K562 (cell line): ENCODE measurements around the gene BLOC1S4. TPM values are rescaled to one million over a fixed set of nuclear protein-coding genes. Genes with fewer than 3 reads are reported as not detected.
"Not testable (repeated sequence)": the region's sequence is repeated elsewhere in the genome, so short reads cannot be mapped to it uniquely, and the experiment has no call there.

ENCODE experiments used
- ARHGAP35 ChIP-seq: fragments of 450-650 bp; IDR thresholded peaks from 2 replicates; pipeline ENCODE4 v1.6.1; 2018; ENCODE audit not compliant: partially characterized antibody
- ARNT ChIP-seq, 2 experiments: fragments of 450-650 bp; IDR thresholded peaks; 2 replicates each; pipeline ENCODE4 v1.6.1; 2016; ENCODE audit warnings: mild to moderate bottlenecking in 1 of 2
- CBX1 ChIP-seq: sonication (generic); IDR thresholded peaks from 2 replicates; pipeline ENCODE4 v1.6.1; 2016; ENCODE audit warnings: antibody characterized with exemption, low read depth, mild to moderate bottlenecking
- CHAMP1 ChIP-seq: fragments of 450-650 bp; IDR thresholded peaks from 2 replicates; pipeline ENCODE4 v1.6.1; 2016; ENCODE audit warnings: mild to moderate bottlenecking
- CSDE1 ChIP-seq, 2 experiments: fragments of 450-650 bp; IDR thresholded peaks; 2 replicates each; pipeline ENCODE4 v1.6.1; 2016; ENCODE audit warnings: mild to moderate bottlenecking in 1 of 2
- ETV5 ChIP-seq: sonication (generic); formaldehyde crosslinking; IDR thresholded peaks from 2 replicates; pipeline ENCODE4 v1.4.0; 2020; ENCODE audit warnings: low read depth, mild to moderate bottlenecking, missing genetic modification reagents
- FOXP1 ChIP-seq: sonication (generic); formaldehyde crosslinking; IDR thresholded peaks from 2 replicates; pipeline ENCODE4 v1.8.0; 2022; ENCODE audit warnings: mild to moderate bottlenecking, missing genetic modification reagents
- GTF2E2 ChIP-seq: fragments of 200-800 bp; sonication (Bioruptor generic); IDR thresholded peaks from 2 replicates; pipeline ENCODE4 v1.6.1; 2016; ENCODE audit warnings: missing genetic modification characterization, missing compliant biosample characterization
- GTF2F1 ChIP-seq: IDR thresholded peaks from 2 replicates; pipeline ENCODE4 v1.6.1; 2011; ENCODE audit warnings: low read depth, low read length, improper control_type of control experiment
- HDAC8 ChIP-seq: fragments of 450-650 bp; IDR thresholded peaks from 2 replicates; pipeline ENCODE4 v1.6.1; 2016; ENCODE audit warnings: mild to moderate bottlenecking, missing genetic modification characterization, moderate library complexity, missing compliant biosample characterization
- HLTF ChIP-seq: fragments of 450-650 bp; IDR thresholded peaks from 2 replicates; pipeline ENCODE4 v1.6.1; 2016
- LEF1 ChIP-seq: fragments of 450-650 bp; IDR thresholded peaks from 2 replicates; pipeline ENCODE4 v1.6.1; 2016; ENCODE audit warnings: mild to moderate bottlenecking
- MYC ChIP-seq, 2 experiments: fragments of 250-450 bp in 1 of 2; sonication (Bioruptor Pico) in 1 of 2; IDR thresholded peaks; 2 replicates each; pipeline versions ENCODE4 v1.5.1 to v1.6.1; 2012 to 2021; ENCODE audit warnings: low read depth in 2 of 2, borderline replicate concordance in 1 of 2, improper control_type of control experiment in 1 of 2, low read length in 1 of 2, mild to moderate bottlenecking in 1 of 2, moderate library complexity in 1 of 2
- NFIC ChIP-seq: fragments of 450-650 bp; IDR thresholded peaks from 2 replicates; pipeline ENCODE4 v1.6.1; 2017; ENCODE audit warnings: mild to moderate bottlenecking, inconsistent platforms
- NR1H2 ChIP-seq: sonication (generic); formaldehyde crosslinking; IDR thresholded peaks from 2 replicates; pipeline ENCODE4 v1.4.0; 2020; ENCODE audit warnings: mild to moderate bottlenecking, missing genetic modification reagents
- PKNOX1 ChIP-seq: fragments of 450-650 bp; IDR thresholded peaks from 2 replicates; pipeline ENCODE4 v1.6.1; 2016
- PML ChIP-seq: IDR thresholded peaks from 2 replicates; pipeline ENCODE4 v1.6.1; 2012; ENCODE audit warnings: low read length, inconsistent platforms
- POLR2H ChIP-seq: IDR thresholded peaks from 2 replicates; pipeline ENCODE4 v1.6.1; 2016; ENCODE audit warnings: missing genetic modification characterization, low read depth, mild to moderate bottlenecking, control low read depth, missing compliant biosample characterization, moderate library complexity
- RAD51 ChIP-seq: fragments of 450-650 bp; IDR thresholded peaks from 2 replicates; pipeline ENCODE4 v1.7.1; 2016; ENCODE audit warnings: low read depth, mild to moderate bottlenecking, borderline replicate concordance
- RBM25 ChIP-seq: fragments of 200-400 bp; formaldehyde crosslinking; IDR thresholded peaks from 2 replicates; pipeline ENCODE4 v1.6.1; 2018; ENCODE audit warnings: low read length, low read depth, moderate library complexity; ENCODE audit not compliant: severe bottlenecking
- SMAD1 ChIP-seq: fragments of 150-350 bp; IDR thresholded peaks from 2 replicates; pipeline ENCODE4 v1.6.1; 2014; ENCODE audit warnings: low read length, low read depth; ENCODE audit not compliant: partially characterized antibody
- SNIP1 ChIP-seq: fragments of 450-650 bp; IDR thresholded peaks from 2 replicates; pipeline ENCODE4 v1.7.1; 2017; ENCODE audit warnings: low read depth, mild to moderate bottlenecking
- SP1 ChIP-seq: sonication (generic); formaldehyde crosslinking; IDR thresholded peaks from 2 replicates; pipeline ENCODE4 v1.8.1; 2022; ENCODE audit warnings: mild to moderate bottlenecking, missing genetic modification reagents
- SREBF1 ChIP-seq: fragments of 150-350 bp; IDR thresholded peaks from 2 replicates; pipeline ENCODE4 v1.6.1; 2014; ENCODE audit warnings: antibody characterized with exemption, low read depth, low read length, borderline replicate concordance
- TARDBP ChIP-seq: fragments of 450-650 bp; IDR thresholded peaks from 2 replicates; pipeline ENCODE4 v1.6.1; 2016
- TRIM24 ChIP-seq, 2 experiments: fragments of 450-650 bp; IDR thresholded peaks; 2 replicates each; pipeline ENCODE4 v1.6.1; 2016
- TRIM28 ChIP-seq: fragments of 450-650 bp; IDR thresholded peaks from 2 replicates; pipeline ENCODE4 v1.6.1; 2017
- ZBTB1 ChIP-seq: sonication (generic); formaldehyde crosslinking; IDR thresholded peaks from 2 replicates; pipeline ENCODE4 v1.8.1; 2023; ENCODE audit warnings: missing genetic modification reagents, low read depth, mild to moderate bottlenecking, borderline replicate concordance
- ZBTB17 ChIP-seq: fragments of 450-650 bp; formaldehyde crosslinking; IDR thresholded peaks from 2 replicates; pipeline ENCODE4 v1.4.0; 2020; ENCODE audit warnings: mild to moderate bottlenecking
- polyA plus RNA-seq, 8 experiments: library from polyadenylated mRNA; depleted of rRNA in 4 of 8; stranded (reverse) in 5 of 8; unstranded in 3 of 8; fragments of >200 nt; fragmentation: Nextera tagmentation in 2 of 8; fragmentation: Illumina TruSeq in 1 of 8; extraction: Ambion mirVana in 2 of 8; extraction: Trizol in 1 of 8; gene quantifications; 2 replicates each; pipeline versions ENCODE4 v1.2.1 to v1.2.3, GENCODE V29; 2011 to 2014; ENCODE audit warnings: inconsistent platforms in 1 of 8, missing spikeins in 1 of 8
- total RNA-seq, 7 experiments: library from RNA; depleted of rRNA in 6 of 7; stranded (reverse); fragments of >200 nt in 6 of 7; fragmentation: Illumina TruSeq in 2 of 7; extraction: Trizol in 2 of 7; gene quantifications; 2 replicates each; pipeline versions ENCODE4 v1.2.1 to v1.2.3, GENCODE V29; 2011 to 2021; ENCODE audit warnings: low replicate concordance in 1 of 7

Gene BLOC1S4
- total and polyA plus RNA-seq, 9 of the 15 experiments (the other 6 are each of a cell fraction or from before 2014, with no cell fraction given): 3.1 to 31.6 (median 11.2) TPM

GRCh38 chr4:6673191-6673659, 42.7 kb upstream of the BLOC1S4 start (continued):
- TF ChIP-seq RBM25: peak; percentile 42
- TF ChIP-seq RAD51: 0 out of 2 replicates have a peak, but pooled peaks have one; percentile 28
- peak; percentile 87; the same call in 1 of the 2 replicates for TF ChIP-seq GTF2E2 (tag)
- TF ChIP-seq SNIP1: 0 out of 2 replicates have a peak, but pooled peaks have one; percentile 30
- TF ChIP-seq POLR2H (tag): peak; percentile 98
- peak; percentile 38; the same call in 1 of the 2 replicates for TF ChIP-seq LEF1
- TF ChIP-seq MYC (IDR thresholded peaks at IDR 0.05; ENCODE audit: low read depth, low read length): 0 out of 2 replicates have a peak, but pooled peaks have one; percentile 22
- not testable (repeated sequence) for TF ChIP-seq MYC (CRISPR knock-in tag; IDR thresholded peaks at IDR 0.05; ENCODE audit: borderline replicate concordance, low read depth)
- 0 out of 2 replicates have a peak, but pooled peaks have one; percentile 22 for TF ChIP-seq HDAC8 (tag)
- 0 out of 2 replicates have a peak, but pooled peaks have one; percentile 81 for TF ChIP-seq NR1H2
- peak; percentile 79 for TF ChIP-seq CHAMP1
- TF ChIP-seq ZBTB1 (CRISPR knock-in tag): peak; percentile 14; the same call in 1 of the 2 replicates
- TF ChIP-seq FOXP1 (CRISPR knock-in tag): peak; percentile 58; the same call in 1 of the 2 replicates
- peak; percentile 93 for TF ChIP-seq PML
- TF ChIP-seq ARHGAP35: peak; percentile 19
- peak; percentile 73 for TF ChIP-seq ETV5
- peak; percentile 19 to 88; a peak in 2 of 4 replicates for TF ChIP-seq CSDE1 (IDR thresholded peaks at IDR 0.05)
- peak; percentile 5; the same call in 1 of the 2 replicates for TF ChIP-seq PKNOX1
- peak; percentile 52; the same call in 1 of the 2 replicates for TF ChIP-seq GTF2F1
- TF ChIP-seq SREBF1: peak; percentile 97
- peak; percentile 37; the same call in 1 of the 2 replicates for TF ChIP-seq TRIM28
- peak; percentile 10 to 34; a peak in 3 of 4 replicates for TF ChIP-seq TRIM24 (IDR thresholded peaks at IDR 0.05)
- peak; percentile 85 for TF ChIP-seq SMAD1
- 0 out of 2 replicates have a peak, but pooled peaks have one; percentile 12 for TF ChIP-seq ZBTB17
- TF ChIP-seq TARDBP: 0 out of 2 replicates have a peak, but pooled peaks have one; percentile 54
- peak; percentile 68; the same call in 1 of the 2 replicates for TF ChIP-seq HLTF
- peak; percentile 95 for TF ChIP-seq CBX1
- peak in 1 of 2 experiments; percentile 78; a peak in 2 of 4 replicates for TF ChIP-seq ARNT (IDR thresholded peaks at IDR 0.05)
- peak; percentile 69 for TF ChIP-seq NFIC
- peak; percentile 86 for TF ChIP-seq SP1 (CRISPR knock-in tag)
